A673 (cell line): ENCODE data around the gene PRH2. TPM values are rescaled to one million over a fixed set of nuclear protein-coding genes. Genes with fewer than 3 reads are reported as not detected.

Experiments
- BruUV-seq: library from RNA; stranded (reverse); fragments of 400-500 nt; replicated peaks from 2 replicates; lab custom pipeline; 2021; lab: Mats Ljungman, UMichigan
- CTCF ChIA-PET: fragments of 300-600 bp; sonication (Branson Sonifier 250); formaldehyde crosslinking; loops from one replicate; lab custom pipeline; 2022; ENCODE audit warnings: antibody characterized with exemption; lab: Charles Lee
- POLR2A ChIA-PET: fragments of 300-600 bp; sonication (Branson Sonifier 250); formaldehyde crosslinking; loops from one replicate; lab custom pipeline; 2022; ENCODE audit warnings: antibody characterized with exemption; ENCODE audit not compliant: low non-redundant PET; lab: Charles Lee
- DNase-seq: peaks from one replicate; pipeline ENCODE4 v3.0.0-alpha.2; 2015; ENCODE audit warnings: low spot score
- H3K27ac ChIP-seq: fragments of 200-600 bp; sonication (generic); 2 replicates; pipeline ENCODE4 v1.5.1; 2016; ENCODE audit warnings: mixed run types, low read depth, mild to moderate bottlenecking, mixed read lengths, antibody characterized with exemption, low read length; ENCODE audit not compliant: poor library complexity, severe bottlenecking
- H3K27me3 ChIP-seq: fragments of 200-600 bp; sonication (generic); replicated peaks from 2 replicates; pipeline ENCODE4 v1.6.1; 2017; ENCODE audit warnings: mixed run types, low read depth, mild to moderate bottlenecking, mixed read lengths, antibody characterized with exemption, low read length; ENCODE audit not compliant: insufficient read depth, poor library complexity
- H3K36me3 ChIP-seq: fragments of 200-600 bp; sonication (generic); 2 replicates; pipeline ENCODE4 v1.6.1; 2016; ENCODE audit warnings: mixed run types, mild to moderate bottlenecking, mixed read lengths, antibody characterized with exemption, low read length; ENCODE audit not compliant: insufficient read depth, poor library complexity, severe bottlenecking
- H3K4me1 ChIP-seq: fragments of 200-600 bp; sonication (generic); 2 replicates; pipeline ENCODE4 v1.6.1; 2017; ENCODE audit warnings: mixed run types, mild to moderate bottlenecking, mixed read lengths, antibody characterized with exemption, low read length; ENCODE audit not compliant: insufficient read depth, poor library complexity, severe bottlenecking
- H3K4me3 ChIP-seq: fragments of 200-600 bp; sonication (generic); 2 replicates; pipeline ENCODE4 v1.5.1; 2016; ENCODE audit warnings: low read depth, mixed run types, mild to moderate bottlenecking, mixed read lengths, low read length; ENCODE audit not compliant: poor library complexity, severe bottlenecking
- H3K9me3 ChIP-seq: fragments of 200-600 bp; sonication (generic); 2 replicates; pipeline ENCODE4 v1.6.1; 2016; ENCODE audit warnings: mixed run types, low read depth, mild to moderate bottlenecking, mixed read lengths, antibody characterized with exemption, low read length; ENCODE audit not compliant: poor library complexity, severe bottlenecking
- EZH2 ChIP-seq: fragments of 200-600 bp; sonication (generic); IDR thresholded peaks from 2 replicates; pipeline ENCODE4 v1.6.1; 2017; ENCODE audit warnings: borderline replicate concordance, low read depth, mild to moderate bottlenecking, mixed read lengths, antibody characterized with exemption, low read length; ENCODE audit not compliant: poor library complexity, severe bottlenecking
- intact Hi-C: fragments of 100-400 bp; cut with micrococcal nuclease; formaldehyde crosslinking; loops from one replicate; pipeline ENCODE4 v1.10.0; 2022; ENCODE audit not compliant: unreplicated experiment
- total RNA-seq: library from RNA; stranded (reverse); gene quantifications from 2 replicates; pipeline ENCODE4 v1.2.3, GENCODE V29; 2021
- TF ChIP-seq, protein P1 (sequence below): fragments of 300-800, 200-600 bp; sonication (generic); conservative IDR thresholded peaks from 2 replicates; pipeline ENCODE4 v1.5.1; 2017; ENCODE audit warnings: low read depth, mild to moderate bottlenecking, antibody characterized with exemption, low read length, moderate library complexity, mixed read lengths

The PRH2 gene
- total RNA-seq, 1 experiment from 2014 or later: not detected

DNA sequence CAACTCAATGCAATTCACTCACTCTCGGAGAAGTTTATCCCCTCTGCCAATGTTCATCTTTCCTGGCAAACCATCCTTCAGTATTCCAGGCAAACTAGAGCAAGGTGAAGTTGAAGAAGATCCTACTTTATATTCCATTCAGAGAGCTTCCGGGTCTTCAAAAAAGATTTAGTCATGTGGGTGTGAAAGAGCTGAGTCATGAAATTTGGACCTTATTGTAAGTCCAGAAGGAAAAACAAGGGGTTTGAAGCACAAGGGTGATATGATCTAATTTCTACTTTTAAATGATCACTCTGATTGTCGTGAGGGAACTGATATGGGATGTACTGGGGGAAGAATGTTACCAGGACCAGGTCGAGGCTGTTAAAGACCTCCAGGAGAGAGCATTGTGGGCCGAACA is 2.8 kb upstream of the PRH2 start:
- Histone ChIP-seq H3K9me3 (no peaks in the 10 kb centered on the region), H3K36me3 (no peaks in the 10 kb centered on the region), H3K27ac (no peak overlapping the region), H3K4me3 (no peak overlapping the region), H3K4me1 (no peaks in the 10 kb centered on the region), H3K27me3 (no peaks in the 10 kb centered on the region)
- intact Hi-C loops: no loop called here
- ChIA-PET CTCF (no interaction called here), POLR2A (no interaction called here)
- DNase-seq: no peak
- no TSS peak for BruUV-seq
- TF ChIP-seq, protein P1, sequence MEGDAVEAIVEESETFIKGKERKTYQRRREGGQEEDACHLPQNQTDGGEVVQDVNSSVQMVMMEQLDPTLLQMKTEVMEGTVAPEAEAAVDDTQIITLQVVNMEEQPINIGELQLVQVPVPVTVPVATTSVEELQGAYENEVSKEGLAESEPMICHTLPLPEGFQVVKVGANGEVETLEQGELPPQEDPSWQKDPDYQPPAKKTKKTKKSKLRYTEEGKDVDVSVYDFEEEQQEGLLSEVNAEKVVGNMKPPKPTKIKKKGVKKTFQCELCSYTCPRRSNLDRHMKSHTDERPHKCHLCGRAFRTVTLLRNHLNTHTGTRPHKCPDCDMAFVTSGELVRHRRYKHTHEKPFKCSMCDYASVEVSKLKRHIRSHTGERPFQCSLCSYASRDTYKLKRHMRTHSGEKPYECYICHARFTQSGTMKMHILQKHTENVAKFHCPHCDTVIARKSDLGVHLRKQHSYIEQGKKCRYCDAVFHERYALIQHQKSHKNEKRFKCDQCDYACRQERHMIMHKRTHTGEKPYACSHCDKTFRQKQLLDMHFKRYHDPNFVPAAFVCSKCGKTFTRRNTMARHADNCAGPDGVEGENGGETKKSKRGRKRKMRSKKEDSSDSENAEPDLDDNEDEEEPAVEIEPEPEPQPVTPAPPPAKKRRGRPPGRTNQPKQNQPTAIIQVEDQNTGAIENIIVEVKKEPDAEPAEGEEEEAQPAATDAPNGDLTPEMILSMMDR: no peak
- no peak for TF ChIP-seq EZH2

DNA sequence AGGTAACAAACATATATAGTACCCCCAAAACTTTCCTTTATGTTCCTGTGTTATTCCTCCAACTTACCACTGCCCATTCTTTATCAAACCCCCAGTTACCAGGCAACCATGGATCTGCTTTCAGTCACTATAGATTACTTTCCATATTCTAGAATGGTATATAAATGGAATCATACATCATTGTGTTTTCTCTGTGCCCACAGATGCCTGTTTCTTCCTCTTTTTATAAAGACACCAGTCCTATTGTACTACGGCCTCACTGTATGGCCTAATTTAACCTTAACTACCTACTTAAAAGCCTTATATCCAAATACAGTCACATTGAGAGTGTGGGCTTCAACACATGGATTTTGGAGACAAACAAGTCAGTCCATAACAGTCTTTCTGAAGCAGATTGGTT is 7.5 kb downstream of the PRH2 start:
- Histone ChIP-seq H3K36me3 (no peaks in the 10 kb centered on the region), H3K4me3 (no peak overlapping the region), H3K4me1 (no peaks in the 10 kb centered on the region), H3K27me3 (no peaks in the 10 kb centered on the region), H3K9me3 (no peaks in the 10 kb centered on the region), H3K27ac (no peak overlapping the region)
- no peak for DNase-seq
- ChIA-PET POLR2A (no interaction called here), CTCF (no interaction called here)
- no peak for TF ChIP-seq EZH2
- TF ChIP-seq, protein P1: no peak
- intact Hi-C loops: no loop called here
- BruUV-seq: no TSS peak

DNA sequence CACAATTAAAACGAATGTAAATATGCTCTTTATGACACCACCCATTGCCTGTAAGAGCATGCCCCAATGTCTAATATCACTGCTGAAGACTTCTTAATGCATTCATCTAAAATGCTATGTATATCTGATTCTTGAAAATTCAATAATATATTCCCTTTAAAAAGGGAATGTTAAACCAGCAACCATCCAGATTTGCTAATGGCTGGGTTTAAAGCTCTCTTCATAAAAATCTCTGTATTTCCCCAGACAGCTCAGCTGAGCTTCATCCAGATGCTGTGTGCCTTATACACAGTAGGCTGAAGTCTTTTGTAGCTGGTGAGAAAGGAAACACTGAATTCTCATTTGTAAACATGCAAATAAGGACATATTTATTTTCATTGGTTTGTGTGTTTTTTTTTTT is 10.1 kb downstream of the PRH2 start, which contains the start of gene TAS2R14:
TSS of gene TAS2R14 (minus strand) at position 101 of the 400 bp plus-strand sequence. CDS start at position 45, 56 bp downstream.
- no TSS peak for BruUV-seq
- no peak within 1 kb of the TSS for H3K4me3 ChIP-seq
- ChIA-PET POLR2A (no interaction called here), CTCF (no interaction called here)
- H3K36me3 ChIP-seq: no peaks in the 10 kb centered on the region
- no peak within 1 kb of the TSS for H3K27ac ChIP-seq
- H3K4me1 ChIP-seq: no peaks in the 10 kb centered on the region
- intact Hi-C loops: no loop called here
- no peaks in the 10 kb centered on the region for H3K27me3 ChIP-seq
- H3K9me3 ChIP-seq: no peaks in the 10 kb centered on the region
- DNase-seq: no peak
- TF ChIP-seq, protein P1: no peak
- TF ChIP-seq EZH2: no peak
